Natural killer cell (primary cell): Measurements from ENCODE around the gene PRND. TPM values are rescaled to one million over a fixed set of nuclear protein-coding genes. Genes with fewer than 3 reads are reported as not detected.

ENCODE experiments used
- ATAC-seq, 3 donors: fragments of 150-1000 bp in 2 of 3; fragments of 200-7000 bp in 1 of 3; cut with Tn5 transposase; 1 replicate in 1 of 3; 2 replicates in 2 of 3; pipeline ENCODE4 v1.10.0; 2021; ENCODE audit warnings: mild to moderate bottlenecking in 2 of 3, moderate library complexity in 2 of 3
- DNase-seq, 2 donors: peaks; one replicate each; pipeline versions ENCODE4 v3.0.0 to v3.0.0-alpha.2; 2013 to 2021; ENCODE audit warnings: mixed read lengths in 1 of 2
- H3K27ac ChIP-seq: one replicate; pipeline ENCODE4 v1.5.1; 2013; ENCODE audit warnings: mild to moderate bottlenecking, low read length
- H3K27me3 ChIP-seq: one replicate; pipeline ENCODE4 v1.6.1; 2013; ENCODE audit warnings: low read length; ENCODE audit not compliant: control insufficient read depth, insufficient read depth
- H3K36me3 ChIP-seq: one replicate; pipeline ENCODE4 v1.6.1; 2013; ENCODE audit warnings: low read length; ENCODE audit not compliant: control insufficient read depth, insufficient read depth
- H3K4me1 ChIP-seq: one replicate; pipeline ENCODE4 v1.6.1; 2013; ENCODE audit warnings: low read length; ENCODE audit not compliant: control insufficient read depth, insufficient read depth
- H3K4me3 ChIP-seq: one replicate; pipeline ENCODE4 v1.5.1; 2013; ENCODE audit warnings: low read length
- H3K9me3 ChIP-seq: one replicate; pipeline ENCODE4 v1.6.1; 2013; ENCODE audit warnings: low read length; ENCODE audit not compliant: control insufficient read depth, insufficient read depth
- H3K27ac Mint-ChIP-seq, 2 donors: one replicate each; pipeline ENCODE4 v1.8.0; 2022; ENCODE audit warnings: mild to moderate bottlenecking in 2 of 2, mixed read lengths in 2 of 2, moderate library complexity in 1 of 2
- H3K27me3 Mint-ChIP-seq, 2 donors: one replicate each; pipeline ENCODE4 v1.8.0; 2022; ENCODE audit warnings: low read depth in 2 of 2, mixed read lengths in 2 of 2
- H3K36me3 Mint-ChIP-seq: one replicate; pipeline ENCODE4 v1.8.0; 2022; ENCODE audit warnings: mixed read lengths
- H3K4me1 Mint-ChIP-seq, 2 donors: one replicate each; pipeline ENCODE4 v1.8.0; 2022; ENCODE audit warnings: mixed read lengths in 2 of 2
- H3K4me3 Mint-ChIP-seq: one replicate; pipeline ENCODE4 v1.8.0; 2022; ENCODE audit warnings: mild to moderate bottlenecking, moderate library complexity, mixed read lengths
- H3K9me3 Mint-ChIP-seq, 2 donors: one replicate each; pipeline ENCODE4 v1.8.0; 2022; ENCODE audit warnings: mixed read lengths in 2 of 2
- whole genome bisulfite sequencing: methylation state at CpG from one replicate; pipeline ENCODE4 v1.1.7; 2013; ENCODE audit warnings: missing lambda C conversion rate; ENCODE audit not compliant: insufficient coverage; 5-methylcytosine and 5-hydroxymethylcytosine counted together
- intact Hi-C: fragments of 100-400 bp; cut with micrococcal nuclease; formaldehyde crosslinking; loops from one replicate; pipeline ENCODE4 v1.14.2; 2022
- total RNA-seq, 4 donors: library from RNA; stranded (reverse); fragments of 120-200 nt in 1 of 4; gene quantifications; one replicate each; pipeline versions ENCODE4 v1.2.3 to v1.2.4, GENCODE V29; 2013 to 2022
- TF ChIP-seq, protein P1 (sequence below): fragments of 200-600 bp; IDR thresholded peaks from one replicate; pipeline ENCODE4 v1.8.0; 2022; ENCODE audit warnings: antibody characterized with exemption

The PRND gene
- total RNA-seq, 3 donors from 2014 or later (not counting 1 experiment from before 2014, with no cell fraction given), result not detected

DNA sequence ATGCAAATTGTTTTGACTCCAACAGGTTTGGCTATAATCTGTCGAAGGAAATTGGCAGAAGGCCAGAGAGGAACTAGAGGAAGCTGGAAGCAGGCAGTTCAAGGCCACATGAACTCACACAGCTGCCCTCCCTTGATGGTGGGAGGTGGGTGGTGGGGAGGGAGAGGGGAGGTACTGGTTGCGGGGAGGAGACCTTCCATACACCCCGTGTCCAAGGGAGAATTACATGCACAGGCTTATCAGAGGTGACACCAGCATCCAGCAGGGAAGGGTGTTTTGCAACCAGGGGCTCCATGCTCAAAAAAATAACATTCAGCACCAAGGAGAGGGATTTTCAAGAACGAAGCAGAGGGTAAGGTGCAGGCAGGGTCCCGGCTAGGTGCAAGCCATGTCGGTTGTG is 9.1 kb downstream of the PRND start:
- Histone ChIP-seq H3K27ac (no peak overlapping the region), H3K4me1 (peaks cover 5% of the 10 kb centered on the region), H3K36me3 (no peaks in the 10 kb centered on the region), H3K4me3 (no peak overlapping the region), H3K27me3 (no peaks in the 10 kb centered on the region), H3K9me3 (no peaks in the 10 kb centered on the region)
- TF ChIP-seq, protein P1, sequence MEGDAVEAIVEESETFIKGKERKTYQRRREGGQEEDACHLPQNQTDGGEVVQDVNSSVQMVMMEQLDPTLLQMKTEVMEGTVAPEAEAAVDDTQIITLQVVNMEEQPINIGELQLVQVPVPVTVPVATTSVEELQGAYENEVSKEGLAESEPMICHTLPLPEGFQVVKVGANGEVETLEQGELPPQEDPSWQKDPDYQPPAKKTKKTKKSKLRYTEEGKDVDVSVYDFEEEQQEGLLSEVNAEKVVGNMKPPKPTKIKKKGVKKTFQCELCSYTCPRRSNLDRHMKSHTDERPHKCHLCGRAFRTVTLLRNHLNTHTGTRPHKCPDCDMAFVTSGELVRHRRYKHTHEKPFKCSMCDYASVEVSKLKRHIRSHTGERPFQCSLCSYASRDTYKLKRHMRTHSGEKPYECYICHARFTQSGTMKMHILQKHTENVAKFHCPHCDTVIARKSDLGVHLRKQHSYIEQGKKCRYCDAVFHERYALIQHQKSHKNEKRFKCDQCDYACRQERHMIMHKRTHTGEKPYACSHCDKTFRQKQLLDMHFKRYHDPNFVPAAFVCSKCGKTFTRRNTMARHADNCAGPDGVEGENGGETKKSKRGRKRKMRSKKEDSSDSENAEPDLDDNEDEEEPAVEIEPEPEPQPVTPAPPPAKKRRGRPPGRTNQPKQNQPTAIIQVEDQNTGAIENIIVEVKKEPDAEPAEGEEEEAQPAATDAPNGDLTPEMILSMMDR, result no peak
- intact Hi-C loops, result no loop called here
- 9% methylated on average over 5 of the region's 6 CpGs for WGBS
- no peak for DNase-seq
- ATAC-seq, result no peak
- Mint-ChIP-seq H3K27me3 (peaks cover 14 to 39% of the 10 kb centered on the region in 2 donors), H3K4me1 (peaks cover 10 to 11% of the 10 kb centered on the region in 2 donors), H3K9me3 (no peaks in the 10 kb centered on the region), H3K36me3 (no peaks in the 10 kb centered on the region), H3K27ac (no peak overlapping the region), H3K4me3 (no peak overlapping the region)

DNA sequence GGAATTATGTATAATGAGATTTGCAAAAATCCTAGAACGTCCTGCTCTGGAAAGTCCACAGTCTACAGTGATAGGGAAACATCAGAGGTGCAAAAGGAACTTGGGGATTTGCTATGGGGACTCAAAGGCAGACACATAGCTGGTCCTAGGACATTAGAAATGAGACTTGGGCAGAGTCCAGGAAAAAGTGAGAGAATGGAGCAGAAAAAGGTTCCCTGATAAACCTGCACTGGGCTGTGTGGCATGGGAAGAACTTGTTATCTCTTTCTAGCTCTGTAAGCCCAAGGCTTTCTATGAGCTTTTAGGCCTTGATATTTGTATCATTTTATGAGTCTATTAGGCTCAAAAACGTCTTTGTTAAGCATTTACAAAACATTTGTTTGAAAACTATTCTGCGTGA is 15.2 kb downstream of the PRND start:
- H3K4me1 ChIP-seq, result no peaks in the 10 kb centered on the region
- peaks cover 21 to 54% of the 10 kb centered on the region in 2 donors for H3K27me3 Mint-ChIP-seq
- H3K9me3 ChIP-seq, result no peaks in the 10 kb centered on the region
- TF ChIP-seq, protein P1, result no peak
- H3K27me3 ChIP-seq, result no peaks in the 10 kb centered on the region
- no peak overlapping the region for H3K4me3 Mint-ChIP-seq
- 80% methylated on average over 3 of the region's 3 CpGs for WGBS
- H3K4me1 Mint-ChIP-seq, result peaks cover 5 to 6% of the 10 kb centered on the region in 2 donors
- H3K27ac ChIP-seq, result no peak overlapping the region
- H3K36me3 ChIP-seq, result no peaks in the 10 kb centered on the region
- H3K27ac Mint-ChIP-seq, result no peak overlapping the region
- H3K36me3 Mint-ChIP-seq, result no peaks in the 10 kb centered on the region
- no peak for DNase-seq
- no peaks in the 10 kb centered on the region for H3K9me3 Mint-ChIP-seq
- intact Hi-C loops, result no loop called here
- no peak overlapping the region for H3K4me3 ChIP-seq
- no peak for ATAC-seq

DNA sequence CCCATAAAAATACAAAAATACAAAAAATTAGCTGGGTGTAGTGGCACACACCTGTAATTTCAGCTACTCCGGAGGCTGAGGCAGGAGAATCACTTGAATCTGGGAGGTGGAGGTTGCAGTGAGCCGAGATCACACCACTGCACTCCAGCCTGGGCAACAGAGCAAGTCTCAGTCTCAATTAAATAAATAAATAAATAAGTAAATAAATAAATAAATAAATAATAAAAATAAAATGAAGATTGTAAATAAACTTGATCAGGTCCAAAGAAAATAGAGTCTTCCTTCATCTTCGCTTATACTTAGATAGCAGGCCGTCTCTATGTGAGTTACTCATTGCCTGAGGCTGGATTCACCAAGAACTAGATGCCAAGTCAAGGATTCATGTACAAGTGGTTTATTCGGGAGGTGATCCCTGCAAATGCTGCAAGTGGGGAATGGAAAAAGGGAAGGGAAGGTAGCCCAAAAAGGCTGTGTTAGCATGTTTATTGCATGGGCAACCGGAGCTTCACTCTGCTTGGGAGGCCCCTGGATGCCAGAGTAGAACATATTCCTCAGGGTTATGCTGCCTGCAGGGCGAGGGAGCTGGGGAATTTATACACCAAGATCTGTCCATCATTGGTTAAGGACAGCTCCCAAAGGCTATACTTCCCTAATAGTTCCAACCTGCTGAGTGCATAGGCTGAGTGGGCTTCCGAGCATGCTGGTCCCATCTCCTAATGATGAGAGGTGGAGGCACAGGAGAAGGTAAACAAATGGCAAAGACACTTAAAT is 16.3 kb downstream of the PRND start:
- H3K27me3 Mint-ChIP-seq, result peaks cover 12 to 42% of the 10 kb centered on the region in 2 donors
- DNase-seq (no peak), ATAC-seq (no peak)
- H3K36me3 ChIP-seq, result no peaks in the 10 kb centered on the region
- H3K4me3 Mint-ChIP-seq, result no peak overlapping the region
- H3K27ac ChIP-seq, result no peak overlapping the region
- no peaks in the 10 kb centered on the region for H3K36me3 Mint-ChIP-seq
- intact Hi-C loops, result no loop called here
- whole genome bisulfite sequencing, result 91% methylated on average over 5 of the region's 8 CpGs
- H3K27ac Mint-ChIP-seq, result no peak overlapping the region
- H3K9me3 Mint-ChIP-seq, result no peaks in the 10 kb centered on the region
- H3K4me3 ChIP-seq, result no peak overlapping the region
- H3K9me3 ChIP-seq, result no peaks in the 10 kb centered on the region
- peaks cover 5 to 6% of the 10 kb centered on the region in 2 donors for H3K4me1 Mint-ChIP-seq
- TF ChIP-seq, protein P1, result no peak
- no peaks in the 10 kb centered on the region for H3K4me1 ChIP-seq
- H3K27me3 ChIP-seq, result no peaks in the 10 kb centered on the region
